NB4 (cell line): ENCODE measurements around the gene OR2V2.

ENCODE experiments used
- CTCF ChIP-seq: IDR thresholded peaks from one replicate; pipeline ENCODE4 v1.5.1; 2012; ENCODE audit warnings: low read depth, low read length
- MAX ChIP-seq: IDR thresholded peaks from 2 replicates; pipeline ENCODE4 v1.6.1; 2011; ENCODE audit warnings: low read depth, low read length
- POLR2A ChIP-seq: IDR thresholded peaks from 2 replicates; pipeline ENCODE4 v1.6.1; 2011; ENCODE audit warnings: mild to moderate bottlenecking; ENCODE audit not compliant: insufficient read length; ENCODE audit errors: extremely low read depth

- TF ChIP-seq CTCF (no peak), POLR2A (no peak), MAX (no peak)
These were observed 26.3 kb downstream of the OR2V2 start for GRCh38 chr5:181173420-181174342.
